ENCODE data around the gene ZNF227.
"Not testable (repeated sequence)": the region's sequence is repeated elsewhere in the genome, so short reads cannot be mapped to it uniquely, and the experiment has no call there.

Gene ZNF227

DNA sequence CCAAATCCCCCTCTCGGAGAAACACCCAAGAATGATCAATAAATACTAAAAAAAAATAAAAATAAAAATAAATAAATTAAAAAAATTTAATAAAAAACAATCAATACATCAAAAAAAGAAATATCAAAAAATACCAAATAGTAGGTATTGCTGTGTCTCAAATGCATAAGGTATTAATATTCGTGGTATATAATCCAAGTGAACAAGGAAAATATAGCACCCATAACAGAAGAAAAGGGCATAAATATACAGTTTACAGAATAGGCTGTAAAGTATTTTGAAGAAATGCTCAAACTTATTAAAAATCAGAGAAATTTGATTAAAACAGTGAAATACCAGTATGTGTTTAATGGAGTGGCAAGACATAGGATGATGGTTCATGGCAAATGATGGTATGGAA lies 7.6 kb upstream of the ZNF227 start:
- TF ChIP-seq, protein P1, sequence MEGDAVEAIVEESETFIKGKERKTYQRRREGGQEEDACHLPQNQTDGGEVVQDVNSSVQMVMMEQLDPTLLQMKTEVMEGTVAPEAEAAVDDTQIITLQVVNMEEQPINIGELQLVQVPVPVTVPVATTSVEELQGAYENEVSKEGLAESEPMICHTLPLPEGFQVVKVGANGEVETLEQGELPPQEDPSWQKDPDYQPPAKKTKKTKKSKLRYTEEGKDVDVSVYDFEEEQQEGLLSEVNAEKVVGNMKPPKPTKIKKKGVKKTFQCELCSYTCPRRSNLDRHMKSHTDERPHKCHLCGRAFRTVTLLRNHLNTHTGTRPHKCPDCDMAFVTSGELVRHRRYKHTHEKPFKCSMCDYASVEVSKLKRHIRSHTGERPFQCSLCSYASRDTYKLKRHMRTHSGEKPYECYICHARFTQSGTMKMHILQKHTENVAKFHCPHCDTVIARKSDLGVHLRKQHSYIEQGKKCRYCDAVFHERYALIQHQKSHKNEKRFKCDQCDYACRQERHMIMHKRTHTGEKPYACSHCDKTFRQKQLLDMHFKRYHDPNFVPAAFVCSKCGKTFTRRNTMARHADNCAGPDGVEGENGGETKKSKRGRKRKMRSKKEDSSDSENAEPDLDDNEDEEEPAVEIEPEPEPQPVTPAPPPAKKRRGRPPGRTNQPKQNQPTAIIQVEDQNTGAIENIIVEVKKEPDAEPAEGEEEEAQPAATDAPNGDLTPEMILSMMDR (IDR thresholded peaks at IDR 0.05; ENCODE audit: low read depth, low read length, missing control alignments): no peak
- in situ Hi-C loops (cut with HindIII; ENCODE audit: low sequenced_read_pairs): no loop called here
- no peak for DNase-seq (ENCODE audit: low read depth)
- no peak overlapping the region for H3K4me3 ChIP-seq (ENCODE audit: low read depth, low read length)

- in situ Hi-C loops (cut with HindIII; ENCODE audit: low sequenced_read_pairs): no loop called here
- TF ChIP-seq, protein P1 (IDR thresholded peaks at IDR 0.05; ENCODE audit: low read depth, low read length, missing control alignments): no peak
- H3K4me3 ChIP-seq (ENCODE audit: low read depth, low read length): peak overlapping the region; percentile 86
- peak; percentile 90 for DNase-seq (ENCODE audit: low read depth)
Observed at GRCh38 chr19:44207126-44207803, 5.1 kb upstream of the ZNF227 start.

DNA sequence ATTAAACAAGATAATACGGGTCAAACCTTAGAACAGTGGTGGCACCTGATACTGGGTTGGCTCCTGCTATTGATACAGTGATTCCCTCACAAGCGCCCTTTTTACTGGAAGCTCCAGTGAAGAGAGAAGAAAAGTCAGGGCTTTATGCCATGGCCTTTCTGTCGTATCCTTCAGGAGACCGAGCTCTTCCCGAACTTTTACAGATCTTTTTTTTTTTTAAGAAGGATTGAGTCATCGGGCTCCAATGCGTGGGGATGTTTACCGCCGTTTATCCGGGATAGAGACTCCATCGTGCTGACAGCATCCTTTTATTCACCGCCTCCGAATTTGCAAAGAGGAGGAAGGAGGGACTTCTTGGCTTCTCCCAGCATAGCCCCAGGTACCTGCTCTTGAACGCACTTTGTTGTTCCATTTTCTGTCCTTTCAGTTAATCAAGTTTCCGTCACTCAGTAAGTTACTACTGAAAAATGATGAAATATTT lies 574 bp downstream of the ZNF227 start:
- no peak for DNase-seq (ENCODE audit: low read depth)
- TF ChIP-seq, protein P1 (IDR thresholded peaks at IDR 0.05; ENCODE audit: low read depth, low read length, missing control alignments): no peak
- peak overlapping the region; percentile 92 for H3K4me3 ChIP-seq (ENCODE audit: low read depth, low read length)
- in situ Hi-C loops (cut with HindIII; ENCODE audit: low sequenced_read_pairs): no loop called here

- DNase-seq (ENCODE audit: low read depth); H3K4me3 ChIP-seq (ENCODE audit: low read depth, low read length); in situ Hi-C loops (cut with HindIII; ENCODE audit: low sequenced_read_pairs): not testable (repeated sequence)
Observed at GRCh38 chr19:44219926-44220325, 7.6 kb downstream of the ZNF227 start.

- in situ Hi-C loops (cut with HindIII; ENCODE audit: low sequenced_read_pairs); H3K4me3 ChIP-seq (ENCODE audit: low read depth, low read length); DNase-seq (ENCODE audit: low read depth): not testable (repeated sequence)
Observed at GRCh38 chr19:44220761-44221160, 8.4 kb downstream of the ZNF227 start.

DNA sequence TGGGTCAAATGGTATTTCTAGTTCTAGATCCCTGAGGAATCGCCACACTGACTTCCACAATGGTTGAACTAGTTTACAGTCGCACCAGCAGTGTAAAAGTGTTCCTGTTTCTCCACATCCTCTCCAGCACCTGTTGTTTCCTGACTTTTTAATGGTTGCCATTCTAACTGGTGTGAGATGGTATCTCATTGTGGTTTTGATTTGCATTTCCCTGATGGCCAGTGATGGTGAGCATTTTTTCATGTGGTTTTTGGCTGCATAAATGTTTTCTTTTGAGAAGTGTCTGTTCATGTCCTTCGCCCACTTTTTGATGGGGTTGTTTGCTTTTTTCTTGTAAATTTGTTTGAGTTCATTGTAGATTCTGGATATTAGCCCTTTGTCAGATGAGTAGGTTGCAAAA lies 9.0 kb downstream of the ZNF227 start:
- H3K4me3 ChIP-seq (ENCODE audit: low read depth, low read length); in situ Hi-C loops (cut with HindIII; ENCODE audit: low sequenced_read_pairs); DNase-seq (ENCODE audit: low read depth): not testable (repeated sequence)

- DNase-seq (ENCODE audit: low read depth): no peak
- TF ChIP-seq, protein P1 (IDR thresholded peaks at IDR 0.05; ENCODE audit: low read depth, low read length, missing control alignments): no peak
- no peak overlapping the region for H3K4me3 ChIP-seq (ENCODE audit: low read depth, low read length)
- in situ Hi-C loops (cut with HindIII; ENCODE audit: low sequenced_read_pairs): no loop called here
Observed at GRCh38 chr19:44228318-44228717, 16.0 kb downstream of the ZNF227 start.

DNA sequence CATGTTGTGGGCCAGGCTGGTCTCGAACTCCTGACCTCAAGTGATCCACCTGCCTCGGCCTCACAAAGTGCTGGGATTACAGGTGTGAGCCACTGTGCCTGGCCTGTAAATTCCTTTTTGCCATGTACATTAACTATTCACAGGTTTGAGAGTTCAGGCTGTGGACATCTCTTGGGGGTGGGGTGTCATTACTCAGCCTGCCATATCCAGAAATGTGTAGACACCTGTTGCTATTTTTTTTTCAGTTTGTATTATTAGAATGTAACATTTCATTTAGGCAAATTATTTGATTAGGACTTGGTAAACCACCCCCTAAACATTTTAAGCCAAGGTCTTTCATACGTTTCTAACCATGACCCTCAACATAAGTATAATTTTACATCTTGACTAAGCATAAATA lies 20.5 kb downstream of the ZNF227 start:
- no peak for DNase-seq (ENCODE audit: low read depth)
- in situ Hi-C loops (cut with HindIII; ENCODE audit: low sequenced_read_pairs): no loop called here
- TF ChIP-seq, protein P1 (IDR thresholded peaks at IDR 0.05; ENCODE audit: low read depth, low read length, missing control alignments): no peak
- H3K4me3 ChIP-seq (ENCODE audit: low read depth, low read length): no peak overlapping the region

Measured in astrocyte of the cerebellum (primary cell).